PFSK-1 (cell line): ENCODE data around the gene STAT4.

Experiments used
- FOXP2 ChIP-seq: optimal IDR thresholded peaks from 2 replicates; pipeline ENCODE3; 2011; ENCODE audit warnings: borderline replicate concordance, control low read depth, inconsistent platforms; ENCODE audit not compliant: insufficient read depth; ENCODE audit errors: extremely low read length, extremely low read depth
- POLR2AphosphoS5 ChIP-seq: IDR thresholded peaks from 2 replicates; pipeline ENCODE4 v1.6.1; 2012; ENCODE audit warnings: low read depth, mild to moderate bottlenecking, control low read depth, low read length, moderate library complexity
- REST ChIP-seq, 2 experiments: IDR thresholded peaks; 2 replicates each; pipeline versions ENCODE4 v1.6.1 to v1.8.0; 2011 to 2012; ENCODE audit warnings: low read depth in 2 of 2, low read length in 2 of 2, control low read depth in 1 of 2, inconsistent platforms in 1 of 2, mild to moderate bottlenecking in 1 of 2, moderate library complexity in 1 of 2; ENCODE audit not compliant: insufficient read depth in 1 of 2
- SIN3A ChIP-seq: IDR thresholded peaks from 2 replicates; pipeline ENCODE4 v1.6.1; 2012; ENCODE audit warnings: mild to moderate bottlenecking, low read length, moderate library complexity, borderline replicate concordance; ENCODE audit not compliant: insufficient read depth
- TAF1 ChIP-seq: IDR thresholded peaks from 2 replicates; pipeline ENCODE4 v1.6.1; 2012; ENCODE audit warnings: low read length, control low read depth, borderline replicate concordance; ENCODE audit not compliant: insufficient read depth

Gene STAT4

GRCh38 chr2:191003405-191004309 is 147.1 kb downstream of the STAT4 start:
- no peak for TF ChIP-seq TAF1
- TF ChIP-seq REST (IDR thresholded peaks at IDR 0.05; ENCODE audit: insufficient read depth in 1 of 2, low read depth in 2 of 2, low read length in 2 of 2): no peak
- TF ChIP-seq POLR2AphosphoS5: no peak
- no peak for TF ChIP-seq FOXP2
- no peak for TF ChIP-seq SIN3A

GRCh38 chr2:191001624-191002023 is 149.2 kb downstream of the STAT4 start:
- TF ChIP-seq REST (IDR thresholded peaks at IDR 0.05; ENCODE audit: insufficient read depth in 1 of 2, low read depth in 2 of 2, low read length in 2 of 2) (no peak), POLR2AphosphoS5 (no peak), SIN3A (no peak), FOXP2 (no peak), TAF1 (no peak)

GRCh38 chr2:191001032-191001431 is 149.8 kb downstream of the STAT4 start:
- no peak for TF ChIP-seq FOXP2
- no peak for TF ChIP-seq TAF1
- no peak for TF ChIP-seq POLR2AphosphoS5
- no peak for TF ChIP-seq SIN3A
- TF ChIP-seq REST (IDR thresholded peaks at IDR 0.05; ENCODE audit: insufficient read depth in 1 of 2, low read depth in 2 of 2, low read length in 2 of 2): no peak

DNA sequence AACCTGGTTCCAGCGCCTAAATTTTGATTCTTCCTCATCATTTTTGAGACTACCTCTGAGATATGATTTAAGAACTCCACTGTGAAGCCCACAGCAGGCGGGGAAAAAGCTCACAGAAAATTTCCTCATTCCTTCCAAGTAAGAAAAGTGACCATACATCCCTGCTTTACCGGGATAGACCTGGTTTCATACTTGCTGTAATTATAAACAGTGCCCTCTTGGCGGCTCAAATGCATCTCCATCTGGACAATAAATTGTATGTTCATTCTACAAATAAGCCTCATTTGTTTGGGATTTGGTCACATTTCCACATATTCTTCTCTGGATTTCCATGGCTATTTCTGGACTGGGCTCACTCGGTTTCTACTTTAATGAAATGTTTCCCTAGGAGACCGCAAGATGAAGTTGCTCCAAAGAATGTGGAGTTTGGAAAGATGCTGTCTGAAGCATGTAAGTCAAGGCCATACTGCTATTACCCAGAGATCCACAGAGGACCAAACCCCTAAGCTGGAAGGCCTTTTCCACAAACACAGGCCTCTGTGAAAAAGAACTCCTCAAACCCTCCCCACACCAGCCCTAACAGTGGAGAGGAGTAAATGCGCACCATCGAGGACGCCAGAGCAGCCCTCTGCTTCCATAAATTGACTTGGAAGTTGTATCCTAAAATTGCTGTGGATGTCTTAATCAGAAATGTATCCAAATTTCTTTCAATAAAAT is 150.7 kb downstream of the STAT4 start:
- TF ChIP-seq REST (IDR thresholded peaks at IDR 0.05; ENCODE audit: insufficient read depth in 1 of 2, low read depth in 2 of 2, low read length in 2 of 2) (no peak), TAF1 (no peak), FOXP2 (no peak), POLR2AphosphoS5 (no peak), SIN3A (no peak)
